A204.1 (cell line): Measurements from ENCODE around the gene NARF.
A peak's percentile ranks its signal among the peaks of the same experiment; 100 is the strongest.

Experiments used
- FAIRE-seq: peaks from 2 replicates; lab custom pipeline; 2012; peaks lifted over from hg19 to GRCh38; lab: Jason Lieb, UNC

Gene NARF

GRCh38 chr17:82477934-82478333 is 19.4 kb downstream of the NARF start:
- FAIRE-seq = no peak

GRCh38 chr17:82479602-82480001 is 21.1 kb downstream of the NARF start:
- no peak for FAIRE-seq

GRCh38 chr17:82480318-82480717 is 21.8 kb downstream of the NARF start:
- FAIRE-seq = no peak

GRCh38 chr17:82483204-82483660 is 24.7 kb downstream of the NARF start:
- no peak for FAIRE-seq

- FAIRE-seq = no peak
Measured at GRCh38 chr17:82483836-82484235, 25.3 kb downstream of the NARF start.

GRCh38 chr17:82486231-82487094 is 27.9 kb downstream of the NARF start:
- no peak for FAIRE-seq

GRCh38 chr17:82487910-82488309 is 29.4 kb downstream of the NARF start:
- no peak for FAIRE-seq

GRCh38 chr17:82489117-82489516 is 30.6 kb downstream of the NARF start:
- no peak for FAIRE-seq

- no peak for FAIRE-seq
Measured at GRCh38 chr17:82489851-82490511, 31.4 kb downstream of the NARF start.

GRCh38 chr17:82490512-82491195 is 32.1 kb downstream of the NARF start:
- no peak for FAIRE-seq

GRCh38 chr17:82491196-82491530 is 32.6 kb downstream of the NARF start:
- FAIRE-seq = no peak

- no peak for FAIRE-seq
Measured at GRCh38 chr17:82491533-82491932, 33.0 kb downstream of the NARF start.

GRCh38 chr17:82492643-82493225 is 34.2 kb downstream of the NARF start:
- FAIRE-seq = no peak

- FAIRE-seq = no peak
Measured at GRCh38 chr17:82493226-82493781, 34.8 kb downstream of the NARF start.

- FAIRE-seq = peak; percentile 96
Measured at GRCh38 chr17:82494236-82495055, 35.9 kb downstream of the NARF start.

GRCh38 chr17:82495844-82496528 is 37.4 kb downstream of the NARF start:
- no peak for FAIRE-seq

GRCh38 chr17:82496529-82497434 is 38.2 kb downstream of the NARF start:
- no peak for FAIRE-seq

- no peak for FAIRE-seq
Measured at GRCh38 chr17:82497483-82498405, 39.2 kb downstream of the NARF start.

GRCh38 chr17:82502207-82502606 is 43.7 kb downstream of the NARF start:
- FAIRE-seq = no peak
